Measurements from ENCODE around the gene INSRR.
A peak's percentile ranks its signal among the peaks of the same experiment; 100 is the strongest.

INSRR gene

DNA sequence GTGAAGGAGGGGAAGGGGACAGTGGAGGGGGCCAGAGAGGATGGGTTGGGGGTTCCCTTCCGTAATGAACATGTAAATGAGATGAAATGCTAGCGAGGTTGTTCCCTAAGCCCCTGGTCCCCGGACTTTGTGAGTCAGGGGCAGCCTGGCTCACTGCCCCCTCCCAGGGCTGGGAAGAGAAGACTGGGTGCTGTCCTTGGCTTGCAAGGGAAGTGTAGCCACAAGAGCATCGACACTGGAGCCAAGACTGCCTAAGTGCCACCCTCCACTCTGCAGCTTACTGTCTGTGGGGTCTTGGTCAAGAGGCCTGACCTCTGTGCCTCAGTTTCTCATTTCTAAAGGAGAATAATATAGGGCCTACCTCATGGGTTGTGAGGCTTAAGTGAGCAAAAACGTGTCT, 35.1 kb upstream of the INSRR start:
- no peak for DNase-seq

DNA sequence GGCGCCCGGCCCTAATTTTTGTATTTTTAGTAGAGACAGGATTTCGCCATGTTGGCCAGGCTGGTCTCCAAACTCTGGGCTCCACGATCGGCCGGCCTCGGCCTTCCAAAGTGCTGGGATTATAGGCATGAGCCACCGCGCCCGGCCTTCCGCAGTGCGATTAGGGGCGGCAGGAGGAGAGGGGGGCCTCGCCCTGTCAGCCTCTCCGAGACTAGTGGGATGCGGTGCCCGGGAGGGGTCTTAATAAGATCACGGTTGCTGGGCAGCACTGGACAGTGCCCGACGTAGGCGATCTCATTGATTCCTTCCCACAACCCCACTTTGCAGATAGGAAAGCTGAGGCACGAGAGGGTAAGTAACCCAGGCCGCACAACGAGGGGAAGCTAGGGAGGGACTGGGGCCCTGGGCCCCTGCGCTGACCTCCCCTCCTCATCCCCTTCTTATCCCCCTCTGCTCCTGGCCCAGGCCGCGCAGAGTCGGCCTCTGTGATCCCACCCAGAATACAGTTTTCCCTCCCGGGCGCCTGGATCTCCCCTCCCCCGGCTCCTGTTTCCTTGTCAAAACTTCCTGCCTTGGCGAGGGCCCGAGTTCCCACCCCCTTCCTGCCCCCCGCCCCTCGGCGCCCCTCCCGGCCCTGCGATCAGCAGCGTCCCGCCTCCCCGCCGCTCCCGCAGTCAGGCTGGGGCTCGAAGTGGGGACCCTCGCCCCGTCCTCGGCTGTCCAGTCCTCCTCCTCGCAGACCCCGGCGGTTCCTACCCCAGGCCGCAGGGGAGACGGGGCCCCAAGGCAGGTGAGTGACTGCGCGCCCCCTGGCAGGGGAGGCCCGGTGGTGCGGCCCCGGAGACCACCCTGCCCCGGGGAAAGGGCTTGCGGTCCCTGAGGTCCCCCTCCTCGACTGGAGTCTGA, 34.4 kb upstream of the INSRR start, which contains the start of gene PEAR1:
Gene PEAR1, plus strand, starts transcription at position 671 of the 906 bp plus-strand sequence. CDS start 10,209 bp downstream, outside the sequence.
- peak; percentile 72 for DNase-seq

DNA sequence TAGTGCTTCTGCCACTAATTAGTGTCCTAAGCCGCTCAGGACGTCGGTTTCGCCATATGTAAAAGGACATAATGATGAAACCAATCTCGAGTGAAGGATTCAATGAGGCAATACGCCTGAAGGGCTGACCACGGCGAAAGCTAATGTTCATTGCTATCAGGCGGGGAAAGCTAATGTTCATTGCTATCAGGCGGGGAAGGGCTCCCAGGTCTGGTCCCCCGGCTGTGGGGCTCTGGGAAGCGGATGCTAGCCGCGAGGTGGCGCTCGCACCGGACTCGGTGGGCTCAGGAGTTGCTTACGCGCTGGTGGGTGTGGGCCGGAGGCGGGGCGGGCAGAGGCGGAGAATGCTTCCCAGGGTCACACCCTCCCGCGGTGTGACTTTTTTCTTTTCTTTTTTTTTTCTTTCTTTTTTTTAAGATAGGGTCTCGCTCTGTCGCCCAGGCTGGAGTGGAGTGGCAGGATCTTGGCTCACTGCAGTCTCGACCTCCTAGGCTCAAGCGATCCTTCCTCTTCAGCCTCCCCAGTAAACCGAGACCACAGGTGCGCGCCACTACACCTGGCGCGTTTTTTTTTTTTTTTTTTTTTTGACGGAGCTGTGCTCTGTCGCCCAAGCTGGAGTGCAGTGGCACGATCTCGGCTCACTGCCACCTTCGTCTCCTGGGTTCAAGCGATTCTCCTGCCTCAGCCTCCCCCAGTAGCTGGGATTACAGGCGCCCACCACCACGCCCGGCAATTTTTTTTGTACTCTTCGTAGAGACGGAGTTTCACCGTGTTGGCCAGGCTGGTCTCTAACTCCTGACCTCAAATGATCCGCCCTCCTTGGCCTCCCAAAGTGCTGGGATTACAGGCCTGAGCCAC, 33.5 kb upstream of the INSRR start:
- peak; percentile 88 for DNase-seq

DNA sequence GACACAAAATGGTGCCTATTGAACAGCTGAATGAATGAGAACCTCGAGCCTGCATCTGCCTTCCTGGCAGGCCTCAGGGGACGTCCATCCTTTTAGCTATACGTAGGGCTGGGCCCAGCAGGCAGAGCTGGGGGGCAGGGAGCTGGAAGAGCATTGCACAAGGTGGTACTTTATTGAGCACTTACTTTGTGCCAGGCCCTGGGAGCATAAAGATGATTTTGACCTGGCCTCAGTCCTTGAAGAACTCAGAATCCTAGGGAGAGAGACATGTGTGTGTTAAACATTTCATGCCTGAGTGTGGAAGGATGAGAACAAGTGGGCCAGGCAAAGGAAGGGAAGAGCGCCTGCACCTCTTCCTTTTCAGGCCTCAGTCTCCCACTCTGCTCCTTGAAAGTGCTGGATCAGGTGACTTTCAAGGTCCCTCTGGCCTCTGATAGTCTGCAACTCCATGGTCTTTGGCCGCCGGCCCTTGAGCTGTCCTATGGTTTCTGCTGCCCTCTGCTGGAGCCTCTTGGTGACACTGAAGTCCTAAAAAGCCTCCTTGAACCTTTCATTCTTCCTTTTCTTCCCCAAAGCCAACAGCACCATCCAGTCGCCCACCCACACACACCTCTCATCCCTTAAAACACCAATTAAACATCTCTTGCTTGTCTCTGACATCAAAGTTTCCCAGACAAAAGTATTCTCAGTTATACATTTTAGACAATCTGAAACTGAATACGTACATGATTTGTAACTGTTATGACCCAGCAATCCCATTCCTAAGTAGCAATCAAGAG, 31.1 kb upstream of the INSRR start:
- peak; percentile 64 for DNase-seq

DNA sequence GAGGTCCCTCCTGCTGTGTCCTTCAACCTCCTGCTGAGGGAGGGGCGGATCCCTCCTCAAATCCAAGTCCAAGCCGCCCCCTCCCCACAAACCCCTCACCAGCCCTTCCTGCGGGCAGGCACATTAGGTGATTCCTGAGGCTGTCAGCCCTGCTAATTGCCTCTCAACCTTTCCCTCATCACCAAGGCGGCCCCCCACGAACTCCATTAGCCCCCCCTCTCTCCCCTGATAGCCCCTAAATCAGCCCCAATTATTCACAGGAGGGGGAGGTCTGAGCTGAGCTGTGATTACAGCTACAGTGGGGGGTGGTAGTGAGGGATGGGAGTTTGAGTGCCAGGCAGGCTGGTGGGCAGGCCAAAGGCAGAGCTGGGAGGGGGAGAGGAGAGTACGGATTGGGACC, 28.8 kb upstream of the INSRR start:
- no peak for DNase-seq

DNA sequence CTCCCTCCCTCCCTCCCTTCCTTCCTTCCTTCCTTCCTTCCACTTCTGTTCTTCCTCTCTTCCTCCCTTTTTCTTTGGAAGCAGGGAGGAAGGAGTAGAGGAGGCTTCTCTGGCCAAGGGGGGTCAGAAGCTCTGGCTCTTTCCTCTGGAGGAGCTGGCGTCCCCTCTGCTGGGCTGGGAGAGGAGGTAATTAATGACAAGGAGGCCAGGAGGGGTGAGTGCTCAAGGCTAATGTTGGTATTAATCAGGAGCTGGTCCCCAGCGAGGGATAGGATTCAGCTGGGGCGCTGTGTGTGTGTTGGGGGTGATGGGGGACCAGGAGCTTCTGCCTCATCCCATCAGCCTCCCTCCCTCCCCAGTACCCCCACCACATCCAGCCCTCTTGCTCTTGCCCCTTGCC, 28.4 kb upstream of the INSRR start:
- no peak for DNase-seq

DNA sequence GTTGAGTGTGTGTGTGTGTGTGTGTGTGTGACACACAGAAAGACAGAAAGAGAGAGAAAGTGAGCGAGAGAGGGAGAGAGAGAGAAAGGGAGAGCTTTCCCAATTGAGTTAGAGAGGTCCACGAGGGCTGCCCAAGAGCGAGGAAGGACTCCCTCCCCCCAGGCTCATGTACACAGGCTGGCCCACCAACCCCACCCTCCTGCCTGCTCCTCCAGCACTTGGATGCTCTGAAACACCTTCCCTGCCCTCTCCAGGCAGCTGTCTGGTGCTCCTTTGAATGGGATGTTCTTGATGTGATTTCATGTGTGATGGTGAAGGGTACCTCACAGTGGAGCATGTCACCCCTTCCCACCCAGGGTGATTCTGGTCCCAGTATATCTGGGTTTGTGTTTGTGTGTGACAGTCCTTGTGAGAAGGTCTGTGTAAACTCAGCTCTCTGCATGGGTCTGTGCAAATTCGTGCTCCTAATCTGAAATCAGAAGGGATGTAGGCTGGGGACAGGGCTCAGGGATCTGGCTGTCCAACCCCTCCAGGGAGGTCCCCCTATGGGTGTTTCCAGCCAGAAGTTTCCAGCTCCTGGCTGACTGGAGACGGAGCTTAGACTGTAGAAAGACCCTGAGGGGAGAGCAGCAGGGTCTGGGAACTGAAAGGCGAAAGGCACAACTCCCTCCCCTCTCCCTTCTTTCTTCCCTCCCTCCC, 27.8 kb upstream of the INSRR start:
- DNase-seq, result no peak

DNA sequence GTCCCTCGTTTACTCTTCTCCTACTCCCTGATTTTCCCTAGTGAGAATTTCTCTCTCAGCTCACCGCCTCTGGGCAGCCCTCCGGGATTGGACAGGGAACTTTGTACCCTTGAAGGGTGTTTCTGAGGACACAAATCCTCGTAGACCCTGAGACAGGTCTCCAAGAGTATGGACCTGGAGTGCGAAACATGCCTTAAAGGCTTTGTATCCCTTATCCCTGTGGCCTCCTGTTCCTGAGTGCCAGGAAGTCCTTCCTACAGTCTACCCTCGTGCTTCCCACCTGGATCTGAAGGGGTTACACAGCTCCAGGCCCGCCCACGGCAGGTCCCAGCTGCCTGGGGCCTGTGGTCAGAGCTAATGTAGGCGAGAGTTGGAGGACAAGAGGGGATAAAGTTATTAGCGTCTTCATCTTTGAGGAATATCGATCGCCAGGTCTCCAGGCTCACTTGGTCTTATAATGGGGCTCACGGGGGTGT, 27.0 kb upstream of the INSRR start:
- no peak for DNase-seq

DNA sequence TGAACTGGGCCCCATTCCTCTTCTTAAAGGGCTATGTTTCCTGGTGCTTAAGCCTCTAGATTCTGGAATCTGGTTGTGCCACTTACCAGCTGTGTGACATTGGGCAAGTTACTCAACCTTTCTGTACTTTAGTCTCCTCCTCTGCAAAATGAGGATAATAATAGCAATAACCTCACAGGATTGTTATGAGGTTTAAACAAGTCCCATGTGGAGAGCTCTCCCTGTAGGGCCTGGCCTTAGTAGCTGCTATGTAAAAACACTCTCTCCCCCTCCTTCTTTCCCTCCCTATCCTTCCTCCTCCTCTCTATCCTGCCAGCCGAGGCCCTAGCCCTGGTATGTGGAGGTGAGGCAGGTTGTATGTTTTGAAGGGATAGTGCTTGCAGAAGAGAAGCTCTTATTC, 26.4 kb upstream of the INSRR start:
- DNase-seq, result no peak

DNA sequence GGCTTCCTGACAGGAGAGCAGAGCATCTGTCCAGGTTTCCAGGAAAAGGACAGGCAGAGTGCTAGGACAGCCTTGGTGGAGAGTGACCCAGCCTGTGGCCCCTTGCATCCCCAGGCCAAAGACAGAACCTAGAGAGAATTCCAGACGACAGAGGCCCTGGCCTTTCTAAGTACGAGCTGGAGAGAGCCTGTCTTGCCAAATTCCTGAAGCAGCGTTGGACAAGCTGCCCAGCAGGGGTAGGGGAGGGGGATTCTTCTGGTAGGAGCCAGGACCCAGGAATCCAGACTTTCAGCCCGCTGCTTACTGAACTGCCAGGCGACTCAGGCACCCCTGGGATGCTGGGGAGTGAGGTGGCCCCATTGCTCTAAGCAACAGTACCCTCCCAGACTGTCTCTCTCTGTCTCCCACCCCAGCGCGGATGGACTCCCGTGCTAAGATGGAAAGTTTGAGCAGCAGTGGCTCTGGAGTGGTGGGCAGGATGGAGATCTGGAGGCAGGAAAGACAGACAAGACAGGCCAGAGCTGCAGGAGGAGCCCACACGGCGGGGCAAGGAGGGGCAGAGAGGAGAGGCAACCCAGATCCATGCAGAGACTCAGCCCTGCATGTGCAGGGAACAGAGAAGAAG, 25.8 kb upstream of the INSRR start:
- DNase-seq, result no peak

DNA sequence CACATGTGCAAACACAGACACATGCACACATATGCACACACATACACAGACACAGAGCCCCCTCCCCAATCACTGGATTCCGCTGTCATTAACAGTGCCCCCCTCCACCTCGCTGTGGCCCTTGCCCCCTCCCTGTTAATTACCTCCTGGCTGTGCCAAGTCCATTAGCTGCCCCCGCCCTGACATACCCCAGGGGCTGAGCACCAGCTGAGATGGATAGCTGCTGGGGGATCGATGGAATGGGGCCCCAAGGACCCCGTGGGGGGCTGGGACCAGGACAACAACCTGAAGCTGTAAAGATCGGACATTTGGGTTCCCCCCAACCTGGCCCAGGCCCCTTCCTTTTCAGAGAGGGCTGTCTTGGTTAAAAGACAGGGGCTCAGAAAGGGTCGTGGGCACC, 25.0 kb upstream of the INSRR start:
- no peak for DNase-seq

DNA sequence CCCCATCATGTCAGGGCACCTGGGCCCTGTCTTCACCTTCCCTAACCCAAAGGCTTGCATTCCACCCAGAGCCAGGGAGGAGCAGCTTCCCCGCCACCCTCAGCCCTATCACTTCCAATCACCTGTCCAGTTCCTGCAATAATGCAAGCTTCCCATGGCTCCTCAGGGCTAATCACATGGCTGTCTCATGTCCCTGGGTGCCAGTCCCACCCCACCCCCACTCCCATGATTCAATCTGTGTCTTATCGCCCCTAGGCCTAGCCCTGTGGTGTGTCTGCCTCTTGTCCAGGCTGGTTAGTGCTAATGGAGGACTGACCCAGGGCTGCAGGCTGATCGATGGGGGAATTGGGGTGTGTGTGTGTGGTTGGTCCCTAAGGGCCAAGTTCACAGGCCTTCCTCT, 23.6 kb upstream of the INSRR start:
- DNase-seq, result no peak

DNA sequence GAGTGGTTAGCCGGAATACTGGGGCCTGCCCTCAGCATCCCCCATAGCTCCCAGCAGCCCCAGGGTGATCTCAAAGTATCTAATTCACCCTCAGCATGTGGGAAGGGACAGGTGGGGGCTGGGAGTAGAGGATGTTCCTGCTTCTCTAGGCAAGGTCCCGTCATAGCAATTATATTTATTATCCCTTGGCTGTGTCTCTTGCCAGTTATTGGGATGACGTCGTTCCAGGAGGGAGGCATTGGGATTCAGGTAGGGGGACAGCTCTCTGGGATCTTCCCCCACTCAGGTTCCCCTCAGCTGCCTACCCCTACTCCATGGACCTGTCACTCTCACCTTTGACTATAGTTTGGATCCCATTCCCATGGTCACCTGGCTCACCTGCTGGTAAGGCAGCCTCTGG, 22.7 kb upstream of the INSRR start:
- no peak for DNase-seq

DNA sequence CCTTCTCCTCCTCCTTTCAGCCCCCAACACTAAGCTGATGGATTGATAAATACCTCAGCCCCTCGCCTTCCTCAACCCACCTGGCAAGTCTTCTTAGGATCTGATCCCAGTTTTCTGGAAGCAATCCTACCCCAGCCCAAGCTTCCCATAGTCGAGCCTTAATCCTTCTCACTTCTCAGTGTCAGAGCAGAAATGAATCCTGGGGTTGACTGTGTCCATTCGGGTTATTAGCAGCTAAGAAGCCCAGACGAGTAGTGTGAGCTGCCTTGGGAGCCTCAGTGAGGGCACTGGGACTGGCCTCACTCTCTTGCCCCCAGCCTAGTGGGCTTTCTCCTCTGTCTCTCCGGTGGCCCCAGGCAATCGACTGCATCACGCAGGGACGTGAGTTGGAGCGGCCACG, 22.2 kb upstream of the INSRR start:
- no peak for DNase-seq

DNA sequence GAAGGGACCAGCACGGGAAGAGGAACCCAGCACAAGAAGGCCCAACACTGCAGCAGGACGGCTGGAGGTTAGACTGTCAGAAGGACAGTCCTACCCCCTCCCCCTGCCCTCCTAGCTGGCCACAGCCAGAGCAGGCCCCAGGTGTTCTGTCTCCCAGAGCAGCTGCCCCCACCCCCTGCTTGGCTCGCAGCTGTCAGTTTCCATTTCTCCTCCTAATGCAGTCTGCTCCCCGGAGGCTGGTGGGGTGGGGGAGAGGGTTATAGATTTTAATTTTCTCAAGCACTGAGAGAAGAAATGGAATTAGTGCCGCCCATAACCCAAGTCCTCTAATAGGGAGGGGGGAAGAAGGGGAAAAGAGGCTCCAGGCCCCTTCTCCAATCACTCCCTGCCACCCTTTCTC, 21.6 kb upstream of the INSRR start:
- no peak for DNase-seq

DNA sequence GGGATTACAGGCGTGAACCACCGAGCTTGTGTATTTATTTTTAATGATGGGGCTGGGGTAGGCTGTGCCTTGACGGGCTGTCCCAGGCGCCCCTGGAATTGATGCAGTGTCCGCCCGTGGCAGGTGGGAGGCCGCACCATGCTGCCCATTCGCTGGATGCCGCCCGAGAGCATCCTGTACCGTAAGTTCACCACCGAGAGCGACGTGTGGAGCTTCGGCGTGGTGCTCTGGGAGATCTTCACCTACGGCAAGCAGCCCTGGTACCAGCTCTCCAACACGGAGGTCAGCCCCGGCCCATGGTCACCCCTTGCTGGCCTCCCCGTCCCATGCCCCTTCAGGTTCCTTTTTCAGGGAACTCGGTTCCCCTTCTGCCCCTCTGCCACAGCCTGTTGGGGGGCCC, 21.0 kb upstream of the INSRR start:
- no peak for DNase-seq

DNA sequence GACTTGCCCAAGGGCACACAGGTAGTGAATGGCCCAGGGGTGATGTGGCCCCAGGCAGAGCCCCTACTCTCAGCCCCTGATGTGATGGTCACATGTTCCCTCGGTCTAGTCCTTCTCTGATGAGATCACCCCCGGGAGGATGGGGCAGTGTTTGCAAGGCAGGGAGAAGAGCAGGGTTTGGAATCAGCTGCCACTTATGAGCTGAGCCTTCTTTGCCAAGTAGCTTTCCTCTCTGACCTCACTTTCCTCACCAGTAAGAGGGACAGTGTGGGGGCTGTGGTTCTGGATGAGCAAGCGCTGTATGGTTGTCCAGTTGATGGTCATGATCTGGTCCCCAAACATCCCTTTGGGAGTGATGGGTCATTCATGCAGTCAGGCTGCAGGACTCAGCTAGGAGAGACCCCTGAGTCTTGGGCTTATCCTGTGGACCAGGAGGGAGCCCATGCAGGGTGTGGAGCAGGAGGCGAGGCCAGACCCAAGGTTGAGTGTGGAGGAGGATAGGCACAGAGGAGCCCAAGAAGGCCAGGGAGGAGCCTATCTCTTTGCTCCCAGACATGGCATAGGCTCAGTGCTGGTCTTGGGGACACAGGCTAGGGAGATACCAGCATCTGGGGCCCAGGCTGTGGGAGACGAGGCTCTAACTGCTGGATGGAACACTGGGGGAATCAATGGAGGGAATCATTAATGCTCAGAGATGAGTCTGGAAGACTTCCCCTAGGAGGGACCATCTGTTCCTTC, 18.7 kb upstream of the INSRR start:
- no peak for DNase-seq

DNA sequence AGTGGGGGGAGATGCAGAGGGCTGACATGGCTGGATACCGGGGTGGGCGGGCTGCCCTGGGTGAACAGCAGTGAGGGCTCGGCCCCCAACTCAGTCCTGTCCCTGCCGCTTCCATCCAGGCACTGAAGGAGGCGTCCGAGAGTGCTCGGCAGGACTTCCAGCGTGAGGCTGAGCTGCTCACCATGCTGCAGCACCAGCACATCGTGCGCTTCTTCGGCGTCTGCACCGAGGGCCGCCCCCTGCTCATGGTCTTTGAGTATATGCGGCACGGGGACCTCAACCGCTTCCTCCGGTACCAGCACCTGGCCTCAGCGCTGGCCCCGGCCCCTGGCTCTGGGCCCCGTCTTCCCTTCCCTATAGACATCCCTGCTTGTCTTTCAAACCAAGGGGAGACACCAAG, 17.4 kb upstream of the INSRR start:
- DNase-seq, result no peak

DNA sequence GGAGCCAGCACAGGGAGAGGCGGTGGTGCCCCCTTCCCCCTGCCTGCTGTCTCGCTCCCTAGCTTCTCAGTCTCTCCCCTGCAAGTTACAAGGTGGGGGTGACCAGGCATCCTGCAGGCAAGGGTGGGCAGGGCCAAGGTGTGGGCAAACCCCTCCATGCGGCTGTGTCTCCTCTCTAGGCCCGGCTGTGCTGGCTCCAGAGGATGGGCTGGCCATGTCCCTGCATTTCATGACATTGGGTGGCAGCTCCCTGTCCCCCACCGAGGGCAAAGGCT, 16.4 kb upstream of the INSRR start:
- no peak for DNase-seq

DNA sequence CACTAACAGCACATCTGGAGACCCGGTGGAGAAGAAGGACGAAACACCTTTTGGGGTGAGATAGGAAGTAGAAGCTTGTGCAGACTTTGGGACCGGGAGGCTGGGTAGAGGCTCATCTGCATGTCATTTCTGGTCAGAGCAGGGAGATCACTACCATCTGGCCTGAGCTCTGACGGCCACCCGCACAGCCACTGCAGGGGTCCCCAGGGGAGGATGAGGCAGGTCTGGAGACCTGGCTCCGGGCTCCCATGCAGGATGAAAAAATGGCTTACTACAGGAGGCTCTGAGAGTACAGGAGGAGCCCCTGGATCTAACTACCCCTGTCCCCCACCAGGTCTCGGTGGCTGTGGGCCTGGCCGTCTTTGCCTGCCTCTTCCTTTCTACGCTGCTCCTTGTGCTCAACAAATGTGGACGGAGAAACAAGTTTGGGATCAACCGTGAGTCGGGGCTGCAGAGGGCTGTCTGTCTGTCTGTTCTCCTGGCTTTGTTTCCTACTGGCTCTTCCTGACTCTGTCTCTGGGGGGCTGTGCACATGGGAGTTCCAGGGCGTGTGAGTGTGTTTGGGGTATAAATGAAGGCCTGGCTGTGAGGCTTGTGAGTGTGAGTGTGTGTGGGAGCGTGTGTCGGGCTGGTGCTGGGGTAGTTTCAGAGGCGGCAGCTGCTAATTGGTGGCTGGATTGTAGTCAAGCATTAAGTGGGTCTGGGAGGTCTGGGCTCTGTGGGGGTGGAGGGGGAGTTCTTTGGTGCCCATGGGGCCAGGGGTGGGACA, 15.8 kb upstream of the INSRR start:
- no peak for DNase-seq
